Stimulated activated CD8-positive, alpha-beta memory T cell treated with anti-CD3 and anti-CD28 coated beads, Interleukin-7, amount 100 ng/mL, for 24 hours (primary cell): ENCODE results near the gene USP30.

ENCODE experiments used
- DNase-seq: peaks from one replicate; pipeline ENCODE4 v3.0.0-alpha.2; 2020; ENCODE audit warnings: low read depth

Gene USP30

GRCh38 chr12:109127533-109128242, 75.3 kb downstream of the USP30 start:
- no peak for DNase-seq

DNA sequence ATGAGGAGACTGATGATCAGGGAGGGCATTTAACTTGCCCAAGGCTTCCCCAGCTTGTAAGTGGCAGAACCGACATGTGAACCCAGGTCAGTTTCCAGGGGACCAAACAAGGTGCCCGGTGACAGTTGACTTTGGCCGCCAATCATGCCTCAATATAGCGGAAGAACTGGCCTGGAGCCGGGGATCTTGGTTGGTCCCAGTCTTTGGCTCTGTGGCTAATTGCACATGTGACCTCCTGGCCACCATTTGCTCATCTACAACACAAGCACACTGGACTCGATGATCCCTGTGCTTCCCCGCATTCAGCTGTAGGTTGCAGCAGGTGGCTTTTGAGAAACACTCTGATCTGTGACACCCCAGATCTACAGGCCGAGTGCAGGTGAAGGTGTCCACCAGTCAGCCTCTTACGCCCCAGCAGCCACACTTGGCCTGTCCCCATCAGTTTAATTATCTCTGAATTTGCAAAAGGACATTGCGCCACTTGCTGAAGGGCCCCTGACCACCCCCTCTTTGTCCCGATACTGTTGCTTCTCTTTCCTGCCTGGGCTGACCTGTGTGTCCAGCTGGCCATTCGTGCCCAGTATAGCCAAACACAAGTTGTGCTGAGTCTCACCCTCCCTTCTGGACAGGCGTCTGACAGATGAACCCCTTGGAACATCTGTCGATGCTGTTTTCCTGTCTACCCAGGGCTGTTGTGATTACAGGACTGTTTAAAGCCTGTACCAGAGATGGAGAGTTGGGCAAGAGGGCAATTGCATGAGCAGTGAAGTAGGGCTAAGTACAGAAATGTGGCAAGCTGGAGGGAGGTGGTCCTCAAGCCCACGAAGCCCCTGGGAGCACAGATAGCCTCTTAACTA, 78.1 kb downstream of the USP30 start:
- DNase-seq = no peak

GRCh38 chr12:109131154-109132050, 79.0 kb downstream of the USP30 start:
- DNase-seq = no peak

DNA sequence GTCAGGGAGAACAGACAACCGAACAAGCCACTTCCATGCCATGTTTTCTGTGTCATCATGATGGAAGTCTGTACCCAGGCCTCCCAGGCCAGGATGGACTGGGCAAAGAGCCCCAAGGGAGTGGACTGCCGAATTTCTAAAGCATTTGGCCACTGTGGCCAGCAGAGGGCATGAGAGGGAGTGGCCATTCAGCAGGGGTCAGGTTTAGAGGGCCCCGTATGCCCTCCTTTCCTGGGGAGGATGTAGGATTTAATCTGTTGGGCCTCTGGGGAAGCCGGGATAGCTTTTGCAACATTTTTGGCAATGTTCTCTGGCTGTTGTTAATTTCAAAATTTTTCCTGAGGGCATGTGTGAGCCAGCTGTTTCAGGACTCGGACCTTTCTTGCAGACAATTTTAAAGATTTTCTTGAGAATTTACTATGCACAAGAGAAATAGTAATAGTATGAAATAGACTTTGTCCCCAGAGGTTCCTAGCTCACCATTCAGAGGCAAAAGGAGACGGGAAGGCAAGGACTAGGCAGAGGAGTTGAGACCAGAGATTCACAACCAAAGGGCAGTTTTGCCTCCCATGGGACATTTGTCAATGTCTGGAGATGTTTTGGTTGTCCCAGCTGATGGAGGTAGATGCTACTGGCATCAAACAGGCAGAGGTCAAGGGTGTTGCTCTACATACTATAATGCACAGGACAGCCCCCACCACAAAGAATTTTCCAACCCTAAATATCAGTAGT, 82.0 kb downstream of the USP30 start:
- DNase-seq = no peak

GRCh38 chr12:109137055-109137454, 84.7 kb downstream of the USP30 start:
- no peak for DNase-seq
